OCI-LY3 (cell line): ENCODE results near the gene ZNF418.
A peak's percentile ranks its signal among the peaks of the same experiment; 100 is the strongest.
"Not testable (repeated sequence)": the region's sequence is repeated elsewhere in the genome, so short reads cannot be mapped to it uniquely, and the experiment has no call there.

ENCODE experiments used
- H2AFZ ChIP-seq: fragments of 200-600, 300-600 bp; shearing (Covaris generic); 2 replicates; pipeline ENCODE4 v1.6.0; 2014; ENCODE audit warnings: antibody characterized with exemption, low read depth, low read length
- H3K27ac ChIP-seq: fragments of 200-600, 300-600 bp; sonication (generic); 2 replicates; pipeline ENCODE4 v1.5.1; 2014; ENCODE audit warnings: mild to moderate bottlenecking, low read length, moderate library complexity, mixed read lengths
- H3K27me3 ChIP-seq: fragments of 200-600, 300-600 bp; sonication (generic); 2 replicates; pipeline ENCODE4 v1.6.1; 2014; ENCODE audit warnings: low read depth, low read length, mixed read lengths
- H3K36me3 ChIP-seq: fragments of 200-600, 300-600 bp; sonication (generic); replicated peaks from 2 replicates; pipeline ENCODE3; 2014; ENCODE audit warnings: low read depth, low read length, mixed read lengths
- H3K4me1 ChIP-seq: fragments of 300-600, 200-600 bp; sonication (generic); 2 replicates; pipeline ENCODE4 v1.6.1; 2014; ENCODE audit warnings: low read length, mixed read lengths
- H3K4me2 ChIP-seq: fragments of 200-600, 300-600 bp; sonication (generic); 2 replicates; pipeline ENCODE4 v1.6.1; 2014; ENCODE audit warnings: low read length, mixed read lengths
- H3K4me3 ChIP-seq: fragments of 300-600, 200-600 bp; sonication (generic); 2 replicates; pipeline ENCODE4 v1.5.1; 2014; ENCODE audit warnings: antibody characterized with exemption, mild to moderate bottlenecking, low read length, moderate library complexity
- H3K79me2 ChIP-seq: fragments of 300-600, 200-600 bp; shearing (Covaris generic); 2 replicates; pipeline ENCODE4 v1.6.1; 2014; ENCODE audit warnings: mild to moderate bottlenecking, low read length, mixed read lengths
- H3K9ac ChIP-seq: fragments of 300-600, 200-600 bp; shearing (Covaris generic); 2 replicates; pipeline ENCODE4 v1.6.0; 2014; ENCODE audit warnings: mild to moderate bottlenecking, low read length, moderate library complexity
- H3K9me3 ChIP-seq: fragments of 200-600, 300-600 bp; shearing (Covaris generic); 2 replicates; pipeline ENCODE4 v1.6.1; 2014; ENCODE audit warnings: low read length, mixed read lengths; ENCODE audit not compliant: insufficient read depth
- H4K20me1 ChIP-seq: fragments of 200-600, 300-600 bp; sonication (generic); 2 replicates; pipeline ENCODE4 v1.6.1; 2016; ENCODE audit warnings: low read length, mixed read lengths; ENCODE audit not compliant: insufficient read depth
- CTCF ChIP-seq: fragments of 200-600, 300-600 bp; sonication (generic); IDR thresholded peaks from 2 replicates; pipeline ENCODE4 v1.5.1; 2014; ENCODE audit warnings: antibody characterized with exemption, low read length, low read depth
- EZH2phosphoT487 ChIP-seq: fragments of 200-600 bp; shearing (Covaris generic); IDR thresholded peaks from 2 replicates; pipeline ENCODE4 v1.6.1; 2018; ENCODE audit warnings: antibody characterized with exemption, mixed run types, low read depth

Gene ZNF418

GRCh38 chr19:57907394-57907793 lies 27.8 kb downstream of the ZNF418 start:
- Histone ChIP-seq H2AFZ (no peak overlapping the region), H3K27ac (no peak overlapping the region), H3K9me3 (no peaks in the 10 kb centered on the region), H3K27me3 (no peaks in the 10 kb centered on the region), H3K4me3 (no peak overlapping the region), H4K20me1 (no peaks in the 10 kb centered on the region), H3K9ac (no peak overlapping the region), H3K4me2 (no peak overlapping the region), H3K79me2 (peaks cover 4% of the 10 kb centered on the region; the same call in 1 of the 2 replicates), H3K4me1 (peaks cover 13% of the 10 kb centered on the region), H3K36me3 (peaks cover 38% of the 10 kb centered on the region)
- TF ChIP-seq CTCF (no peak), EZH2phosphoT487 (no peak)

GRCh38 chr19:57905258-57905657 lies 29.9 kb downstream of the ZNF418 start:
- Histone ChIP-seq H3K9ac (no peak overlapping the region), H3K4me3 (no peak overlapping the region), H3K27me3 (no peaks in the 10 kb centered on the region), H3K36me3 (peaks cover 28% of the 10 kb centered on the region), H3K9me3 (no peaks in the 10 kb centered on the region), H4K20me1 (no peaks in the 10 kb centered on the region), H3K4me1 (peaks cover 13% of the 10 kb centered on the region), H3K79me2 (no peaks in the 10 kb centered on the region), H3K4me2 (peak overlapping the region; percentile 9; the same call in 1 of the 2 replicates), H3K27ac (no peak overlapping the region; the same call in 1 of the 2 replicates), H2AFZ (no peak overlapping the region)
- TF ChIP-seq EZH2phosphoT487: no peak
- TF ChIP-seq CTCF: no peak

GRCh38 chr19:57903618-57904184 lies 31.5 kb downstream of the ZNF418 start:
- Histone ChIP-seq H3K4me2 (no peak overlapping the region), H3K79me2 (no peaks in the 10 kb centered on the region), H3K9ac (no peak overlapping the region), H3K27ac (no peak overlapping the region), H4K20me1 (no peaks in the 10 kb centered on the region), H2AFZ (no peak overlapping the region), H3K4me1 (peaks cover 13% of the 10 kb centered on the region), H3K9me3 (no peaks in the 10 kb centered on the region), H3K4me3 (no peak overlapping the region), H3K27me3 (no peaks in the 10 kb centered on the region), H3K36me3 (peaks cover 28% of the 10 kb centered on the region)
- no peak for TF ChIP-seq EZH2phosphoT487
- no peak for TF ChIP-seq CTCF

- H3K36me3 ChIP-seq: peaks cover 9% of the 10 kb centered on the region
- peaks cover 6% of the 10 kb centered on the region for H3K4me1 ChIP-seq
- no peaks in the 10 kb centered on the region for H3K27me3 ChIP-seq
- TF ChIP-seq EZH2phosphoT487: no peak
- no peak for TF ChIP-seq CTCF
- no peak overlapping the region for H3K9ac ChIP-seq
- H3K79me2 ChIP-seq: no peaks in the 10 kb centered on the region
- H2AFZ ChIP-seq: no peak overlapping the region
- H3K27ac ChIP-seq: no peak overlapping the region
- H4K20me1 ChIP-seq: no peaks in the 10 kb centered on the region
- no peak overlapping the region for H3K4me2 ChIP-seq
- H3K9me3 ChIP-seq: no peaks in the 10 kb centered on the region
- no peak overlapping the region for H3K4me3 ChIP-seq
Measured at GRCh38 chr19:57900311-57900710, 34.9 kb downstream of the ZNF418 start.

- peaks cover 35% of the 10 kb centered on the region for H3K79me2 ChIP-seq
- not testable (repeated sequence) for H3K9me3 ChIP-seq, H3K9ac ChIP-seq, H4K20me1 ChIP-seq, H3K27ac ChIP-seq, H3K4me3 ChIP-seq, H2AFZ ChIP-seq, H3K27me3 ChIP-seq, H3K4me2 ChIP-seq
- peaks cover 12% of the 10 kb centered on the region for H3K36me3 ChIP-seq
- H3K4me1 ChIP-seq: peaks cover 13% of the 10 kb centered on the region
Measured at GRCh38 chr19:57890706-57891105, 44.5 kb downstream of the ZNF418 start.
